Measurements from ENCODE around the gene KANSL1L. TPM values are rescaled to one million over a fixed set of nuclear protein-coding genes. Genes with fewer than 3 reads are reported as not detected.

Gene KANSL1L
- total and polyA plus RNA-seq, 10 of the 15 experiments (the other 5 are each of a cell fraction or from before 2014, with no cell fraction given) = 1.2 to 9.5 (median 3.7) TPM

DNA sequence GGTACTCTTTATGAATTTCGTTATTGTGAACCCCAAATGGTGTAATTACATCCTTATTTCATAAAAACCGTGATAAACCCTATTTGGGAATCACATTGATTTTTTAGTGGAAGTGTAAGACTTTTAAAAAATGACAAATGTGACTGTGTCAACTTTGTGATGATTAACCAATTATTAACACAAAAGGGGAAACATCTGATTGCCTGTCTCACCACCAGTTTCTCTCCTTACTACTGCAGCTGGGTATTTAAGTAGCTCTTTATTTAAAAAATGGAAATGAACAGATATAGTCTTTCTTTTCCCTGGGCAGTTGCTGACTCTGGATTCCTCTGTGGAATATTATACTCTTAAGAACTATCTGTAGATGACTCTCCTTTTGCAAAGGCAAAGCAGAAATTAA lies 180.4 kb downstream of the KANSL1L start (continued):
- TF ChIP-seq, protein P1, sequence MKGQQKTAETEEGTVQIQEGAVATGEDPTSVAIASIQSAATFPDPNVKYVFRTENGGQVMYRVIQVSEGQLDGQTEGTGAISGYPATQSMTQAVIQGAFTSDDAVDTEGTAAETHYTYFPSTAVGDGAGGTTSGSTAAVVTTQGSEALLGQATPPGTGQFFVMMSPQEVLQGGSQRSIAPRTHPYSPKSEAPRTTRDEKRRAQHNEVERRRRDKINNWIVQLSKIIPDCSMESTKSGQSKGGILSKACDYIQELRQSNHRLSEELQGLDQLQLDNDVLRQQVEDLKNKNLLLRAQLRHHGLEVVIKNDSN (IDR thresholded peaks at IDR 0.05; ENCODE audit: borderline replicate concordance, extremely low read length, insufficient read depth, low read depth, low read length) = no peak
- no peak for TF ChIP-seq EP300 (IDR thresholded peaks at IDR 0.05; ENCODE audit: borderline replicate concordance in 1 of 2, control insufficient read depth in 1 of 2, low read depth in 2 of 2, low read length in 2 of 2)
- no peak for TF ChIP-seq NFYB (IDR thresholded peaks at IDR 0.05; ENCODE audit: insufficient read depth, low read depth, low read length)
- TF ChIP-seq, protein P2, sequence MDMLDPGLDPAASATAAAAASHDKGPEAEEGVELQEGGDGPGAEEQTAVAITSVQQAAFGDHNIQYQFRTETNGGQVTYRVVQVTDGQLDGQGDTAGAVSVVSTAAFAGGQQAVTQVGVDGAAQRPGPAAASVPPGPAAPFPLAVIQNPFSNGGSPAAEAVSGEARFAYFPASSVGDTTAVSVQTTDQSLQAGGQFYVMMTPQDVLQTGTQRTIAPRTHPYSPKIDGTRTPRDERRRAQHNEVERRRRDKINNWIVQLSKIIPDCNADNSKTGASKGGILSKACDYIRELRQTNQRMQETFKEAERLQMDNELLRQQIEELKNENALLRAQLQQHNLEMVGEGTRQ (IDR thresholded peaks at IDR 0.05; ENCODE audit: borderline replicate concordance, low read depth, low read length) = no peak
- no peak for TF ChIP-seq POLR2A (IDR thresholded peaks at IDR 0.05; ENCODE audit: low read depth, low read length)
- TF ChIP-seq, protein P3, sequence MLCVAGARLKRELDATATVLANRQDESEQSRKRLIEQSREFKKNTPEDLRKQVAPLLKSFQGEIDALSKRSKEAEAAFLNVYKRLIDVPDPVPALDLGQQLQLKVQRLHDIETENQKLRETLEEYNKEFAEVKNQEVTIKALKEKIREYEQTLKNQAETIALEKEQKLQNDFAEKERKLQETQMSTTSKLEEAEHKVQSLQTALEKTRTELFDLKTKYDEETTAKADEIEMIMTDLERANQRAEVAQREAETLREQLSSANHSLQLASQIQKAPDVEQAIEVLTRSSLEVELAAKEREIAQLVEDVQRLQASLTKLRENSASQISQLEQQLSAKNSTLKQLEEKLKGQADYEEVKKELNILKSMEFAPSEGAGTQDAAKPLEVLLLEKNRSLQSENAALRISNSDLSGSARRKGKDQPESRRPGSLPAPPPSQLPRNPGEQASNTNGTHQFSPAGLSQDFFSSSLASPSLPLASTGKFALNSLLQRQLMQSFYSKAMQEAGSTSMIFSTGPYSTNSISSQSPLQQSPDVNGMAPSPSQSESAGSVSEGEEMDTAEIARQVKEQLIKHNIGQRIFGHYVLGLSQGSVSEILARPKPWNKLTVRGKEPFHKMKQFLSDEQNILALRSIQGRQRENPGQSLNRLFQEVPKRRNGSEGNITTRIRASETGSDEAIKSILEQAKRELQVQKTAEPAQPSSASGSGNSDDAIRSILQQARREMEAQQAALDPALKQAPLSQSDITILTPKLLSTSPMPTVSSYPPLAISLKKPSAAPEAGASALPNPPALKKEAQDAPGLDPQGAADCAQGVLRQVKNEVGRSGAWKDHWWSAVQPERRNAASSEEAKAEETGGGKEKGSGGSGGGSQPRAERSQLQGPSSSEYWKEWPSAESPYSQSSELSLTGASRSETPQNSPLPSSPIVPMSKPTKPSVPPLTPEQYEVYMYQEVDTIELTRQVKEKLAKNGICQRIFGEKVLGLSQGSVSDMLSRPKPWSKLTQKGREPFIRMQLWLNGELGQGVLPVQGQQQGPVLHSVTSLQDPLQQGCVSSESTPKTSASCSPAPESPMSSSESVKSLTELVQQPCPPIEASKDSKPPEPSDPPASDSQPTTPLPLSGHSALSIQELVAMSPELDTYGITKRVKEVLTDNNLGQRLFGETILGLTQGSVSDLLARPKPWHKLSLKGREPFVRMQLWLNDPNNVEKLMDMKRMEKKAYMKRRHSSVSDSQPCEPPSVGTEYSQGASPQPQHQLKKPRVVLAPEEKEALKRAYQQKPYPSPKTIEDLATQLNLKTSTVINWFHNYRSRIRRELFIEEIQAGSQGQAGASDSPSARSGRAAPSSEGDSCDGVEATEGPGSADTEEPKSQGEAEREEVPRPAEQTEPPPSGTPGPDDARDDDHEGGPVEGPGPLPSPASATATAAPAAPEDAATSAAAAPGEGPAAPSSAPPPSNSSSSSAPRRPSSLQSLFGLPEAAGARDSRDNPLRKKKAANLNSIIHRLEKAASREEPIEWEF (IDR thresholded peaks at IDR 0.05; ENCODE audit: insufficient replicate concordance, low read depth, low read length) = no peak
- TF ChIP-seq NFXL1 (IDR thresholded peaks at IDR 0.05; ENCODE audit: borderline replicate concordance) = no peak
- TF ChIP-seq TCF12 (IDR thresholded peaks at IDR 0.05; ENCODE audit: low read depth, low read length) = no peak
- no peak for TF ChIP-seq RBBP5 (conservative IDR thresholded peaks at IDR 0.05)
- no peak for TF ChIP-seq GATAD2B (conservative IDR thresholded peaks at IDR 0.05; ENCODE audit: low read depth)
- TF ChIP-seq EZH2 (IDR thresholded peaks at IDR 0.05; ENCODE audit: borderline replicate concordance, control insufficient read depth, low read depth, low read length) = no peak
- TF ChIP-seq, protein P4, sequence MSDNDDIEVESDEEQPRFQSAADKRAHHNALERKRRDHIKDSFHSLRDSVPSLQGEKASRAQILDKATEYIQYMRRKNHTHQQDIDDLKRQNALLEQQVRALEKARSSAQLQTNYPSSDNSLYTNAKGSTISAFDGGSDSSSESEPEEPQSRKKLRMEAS (IDR thresholded peaks at IDR 0.05; ENCODE audit: low read depth, low read length) = no peak
- TF ChIP-seq MTA3 (IDR thresholded peaks at IDR 0.05; ENCODE audit: borderline replicate concordance, low read length) = no peak
- no peak for TF ChIP-seq TARDBP (IDR thresholded peaks at IDR 0.05; ENCODE audit: borderline replicate concordance)
- TF ChIP-seq, protein P5, sequence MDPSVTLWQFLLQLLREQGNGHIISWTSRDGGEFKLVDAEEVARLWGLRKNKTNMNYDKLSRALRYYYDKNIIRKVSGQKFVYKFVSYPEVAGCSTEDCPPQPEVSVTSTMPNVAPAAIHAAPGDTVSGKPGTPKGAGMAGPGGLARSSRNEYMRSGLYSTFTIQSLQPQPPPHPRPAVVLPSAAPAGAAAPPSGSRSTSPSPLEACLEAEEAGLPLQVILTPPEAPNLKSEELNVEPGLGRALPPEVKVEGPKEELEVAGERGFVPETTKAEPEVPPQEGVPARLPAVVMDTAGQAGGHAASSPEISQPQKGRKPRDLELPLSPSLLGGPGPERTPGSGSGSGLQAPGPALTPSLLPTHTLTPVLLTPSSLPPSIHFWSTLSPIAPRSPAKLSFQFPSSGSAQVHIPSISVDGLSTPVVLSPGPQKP (IDR thresholded peaks at IDR 0.05; ENCODE audit: low read depth, low read length) = no peak
